SKM-1 treated with dmso at 0.1 percent for 144 hours (cell line): ENCODE data around the gene RPUSD1.
A peak's percentile ranks its signal among the peaks of the same experiment; 100 is the strongest.
"Not testable (repeated sequence)": the region's sequence is repeated elsewhere in the genome, so short reads cannot be mapped to it uniquely, and the experiment has no call there.

ENCODE experiments used
- DNase-seq: peaks from one replicate; lab custom pipeline; 2025; ENCODE audit not compliant: unreplicated experiment; lab: John Stamatoyannopoulos, UW

Gene RPUSD1

GRCh38 chr16:751152-752006 lies 36.8 kb downstream of the RPUSD1 start:
- no peak for DNase-seq

- no peak for DNase-seq
Measured at GRCh38 chr16:750485-750884, 37.7 kb downstream of the RPUSD1 start.

- DNase-seq: no peak
Measured at GRCh38 chr16:749010-749409, 39.2 kb downstream of the RPUSD1 start.

GRCh38 chr16:747978-748746 lies 40.0 kb downstream of the RPUSD1 start:
- no peak for DNase-seq

- no peak for DNase-seq
Measured at GRCh38 chr16:746637-747036, 41.5 kb downstream of the RPUSD1 start.

GRCh38 chr16:745739-746138 lies 42.4 kb downstream of the RPUSD1 start:
- DNase-seq: no peak

GRCh38 chr16:743794-744500 lies 44.2 kb downstream of the RPUSD1 start:
- DNase-seq: no peak

GRCh38 chr16:742894-743293 lies 45.3 kb downstream of the RPUSD1 start:
- not testable (repeated sequence) for DNase-seq

- DNase-seq: no peak
Measured at GRCh38 chr16:741986-742629, 46.1 kb downstream of the RPUSD1 start.

- DNase-seq: peak; percentile 55
Measured at GRCh38 chr16:740764-741505, 47.2 kb downstream of the RPUSD1 start, which contains the start of gene CIAO3. CIAO3 (minus strand) TSS chr16:740997; CDS start chr16:740985, 12 bp downstream.

GRCh38 chr16:740459-740763 lies 47.8 kb downstream of the RPUSD1 start:
- DNase-seq: no peak

- no peak for DNase-seq
Measured at GRCh38 chr16:739560-740458, 48.4 kb downstream of the RPUSD1 start.

- DNase-seq: no peak
Measured at GRCh38 chr16:736936-737481, 51.2 kb downstream of the RPUSD1 start.

- DNase-seq: no peak
Measured at GRCh38 chr16:735982-736453, 52.2 kb downstream of the RPUSD1 start.

- no peak for DNase-seq
Measured at GRCh38 chr16:734981-735881, 53.0 kb downstream of the RPUSD1 start.
